Ramos (cell line): ENCODE data around the gene LMNTD2.
"Not testable (repeated sequence)": the region's sequence is repeated elsewhere in the genome, so short reads cannot be mapped to it uniquely, and the experiment has no call there.

ENCODE experiments used
- in situ Hi-C: fragments of 300-500 bp; cut with MboI; formaldehyde crosslinking; loops from one replicate; pipeline ENCODE4 v1.14.3; 2022; ENCODE audit warnings: low sequenced_read_pairs; ENCODE audit not compliant: unreplicated experiment

LMNTD2 gene

GRCh38 chr11:516918-517685 is 43.4 kb downstream of the LMNTD2 start:
- in situ Hi-C loops, result not testable (repeated sequence)

GRCh38 chr11:516400-516799 is 44.1 kb downstream of the LMNTD2 start:
- in situ Hi-C loops, result no loop called here

GRCh38 chr11:515131-515530 is 45.4 kb downstream of the LMNTD2 start:
- in situ Hi-C loops, result no loop called here

- in situ Hi-C loops, result no loop called here
Observed at GRCh38 chr11:514606-515005, 45.9 kb downstream of the LMNTD2 start.

- in situ Hi-C loops, result no loop called here
Observed at GRCh38 chr11:512761-513595, 47.6 kb downstream of the LMNTD2 start.

- in situ Hi-C loops, result no loop called here
Observed at GRCh38 chr11:508956-509355, 51.6 kb downstream of the LMNTD2 start.

- in situ Hi-C loops, result no loop called here
Observed at GRCh38 chr11:507727-508515, 52.6 kb downstream of the LMNTD2 start.

GRCh38 chr11:506995-507726 is 53.4 kb downstream of the LMNTD2 start, which contains the start of gene RNH1:
RNH1 (minus strand) TSS chr11:507242; CDS start chr11:502162, 5,080 bp downstream.
- in situ Hi-C loops, result no loop called here

GRCh38 chr11:506238-506994 is 54.1 kb downstream of the LMNTD2 start:
- in situ Hi-C loops, result no loop called here

- in situ Hi-C loops, result loop anchor here (5.0 kb wide), 1 partner anchor 53 kb away; the partner anchor contains the start of gene PTDSS2
Observed at GRCh38 chr11:504994-505344, 55.6 kb downstream of the LMNTD2 start.
